Measurements from ENCODE around the gene ZNF318.
"Not testable (repeated sequence)": the region's sequence is repeated elsewhere in the genome, so short reads cannot be mapped to it uniquely, and the experiment has no call there.

The ZNF318 gene, protein sequence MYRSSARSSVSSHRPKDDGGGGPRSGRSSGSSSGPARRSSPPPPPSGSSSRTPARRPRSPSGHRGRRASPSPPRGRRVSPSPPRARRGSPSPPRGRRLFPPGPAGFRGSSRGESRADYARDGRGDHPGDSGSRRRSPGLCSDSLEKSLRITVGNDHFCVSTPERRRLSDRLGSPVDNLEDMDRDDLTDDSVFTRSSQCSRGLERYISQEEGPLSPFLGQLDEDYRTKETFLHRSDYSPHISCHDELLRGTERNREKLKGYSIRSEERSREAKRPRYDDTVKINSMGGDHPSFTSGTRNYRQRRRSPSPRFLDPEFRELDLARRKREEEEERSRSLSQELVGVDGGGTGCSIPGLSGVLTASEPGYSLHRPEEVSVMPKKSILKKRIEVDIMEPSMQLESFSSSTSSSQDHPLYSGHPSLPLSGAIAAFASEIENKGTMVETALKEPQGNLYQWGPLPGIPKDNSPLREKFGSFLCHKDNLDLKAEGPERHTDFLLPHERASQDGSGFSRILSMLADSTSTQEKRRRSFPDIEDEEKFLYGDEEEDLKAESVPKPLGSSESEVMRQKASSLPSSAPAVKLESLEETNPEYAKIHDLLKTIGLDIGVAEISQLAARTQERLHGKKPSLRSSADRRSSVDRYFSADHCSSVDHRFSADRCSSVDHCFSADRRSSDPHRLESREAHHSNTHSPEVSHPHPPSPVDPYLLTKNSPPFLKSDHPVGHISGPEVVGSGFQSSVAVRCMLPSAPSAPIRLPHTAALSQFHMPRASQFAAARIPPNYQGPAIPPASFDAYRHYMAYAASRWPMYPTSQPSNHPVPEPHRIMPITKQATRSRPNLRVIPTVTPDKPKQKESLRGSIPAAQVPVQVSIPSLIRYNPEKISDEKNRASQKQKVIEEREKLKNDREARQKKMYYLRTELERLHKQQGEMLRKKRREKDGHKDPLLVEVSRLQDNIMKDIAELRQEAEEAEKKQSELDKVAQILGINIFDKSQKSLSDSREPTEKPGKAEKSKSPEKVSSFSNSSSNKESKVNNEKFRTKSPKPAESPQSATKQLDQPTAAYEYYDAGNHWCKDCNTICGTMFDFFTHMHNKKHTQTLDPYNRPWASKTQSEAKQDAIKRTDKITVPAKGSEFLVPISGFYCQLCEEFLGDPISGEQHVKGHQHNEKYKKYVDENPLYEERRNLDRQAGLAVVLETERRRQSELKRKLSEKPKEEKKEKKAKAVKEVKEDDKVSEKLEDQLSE (N-terminal part only)

DNA sequence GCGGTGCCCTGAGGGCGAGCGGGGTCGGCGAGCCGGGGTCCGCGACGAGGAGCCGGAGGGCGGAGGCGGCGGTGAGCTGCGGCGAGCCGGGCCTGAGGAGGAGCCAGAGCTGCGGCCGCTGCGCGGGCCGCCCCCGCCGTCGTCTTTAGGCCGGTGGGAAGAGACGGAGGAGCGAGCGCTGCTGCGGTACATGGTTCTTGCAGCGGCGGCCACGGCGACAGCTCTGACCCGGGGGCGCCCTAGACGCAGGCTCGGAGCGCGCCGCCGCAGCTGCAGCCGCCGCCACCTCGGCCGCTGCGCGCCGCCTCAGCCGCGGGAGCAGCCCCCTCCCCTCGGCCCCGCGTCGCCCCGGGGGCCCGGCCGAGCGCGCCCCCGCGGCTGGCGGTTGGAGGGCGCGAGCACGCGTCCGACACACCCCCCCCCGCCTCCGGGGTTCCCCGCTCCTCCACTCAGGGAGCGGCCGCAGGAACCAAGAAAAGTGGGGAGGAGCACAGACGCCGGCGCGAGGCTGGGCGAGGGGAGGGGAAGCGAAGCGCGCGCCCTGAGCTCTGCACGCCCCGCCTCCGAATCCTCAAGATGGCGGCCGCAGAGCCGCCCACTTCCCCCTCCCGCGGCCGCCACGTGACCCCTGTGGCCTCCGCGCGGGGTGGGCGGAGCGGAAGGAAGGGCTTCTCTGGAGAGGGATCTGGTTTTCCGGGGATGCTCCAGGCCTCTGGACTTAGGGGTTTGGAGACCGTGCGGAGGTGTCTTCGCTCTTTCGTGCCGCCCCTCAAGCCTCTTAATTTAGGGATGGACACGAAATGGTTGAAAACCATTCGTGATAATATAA is at the start of gene ZNF318:
TSS of gene ZNF318 (minus strand) at position 474 of the 829 bp plus-strand sequence. CDS start at position 192, 282 bp downstream.
- TF ChIP-seq, protein P1, sequence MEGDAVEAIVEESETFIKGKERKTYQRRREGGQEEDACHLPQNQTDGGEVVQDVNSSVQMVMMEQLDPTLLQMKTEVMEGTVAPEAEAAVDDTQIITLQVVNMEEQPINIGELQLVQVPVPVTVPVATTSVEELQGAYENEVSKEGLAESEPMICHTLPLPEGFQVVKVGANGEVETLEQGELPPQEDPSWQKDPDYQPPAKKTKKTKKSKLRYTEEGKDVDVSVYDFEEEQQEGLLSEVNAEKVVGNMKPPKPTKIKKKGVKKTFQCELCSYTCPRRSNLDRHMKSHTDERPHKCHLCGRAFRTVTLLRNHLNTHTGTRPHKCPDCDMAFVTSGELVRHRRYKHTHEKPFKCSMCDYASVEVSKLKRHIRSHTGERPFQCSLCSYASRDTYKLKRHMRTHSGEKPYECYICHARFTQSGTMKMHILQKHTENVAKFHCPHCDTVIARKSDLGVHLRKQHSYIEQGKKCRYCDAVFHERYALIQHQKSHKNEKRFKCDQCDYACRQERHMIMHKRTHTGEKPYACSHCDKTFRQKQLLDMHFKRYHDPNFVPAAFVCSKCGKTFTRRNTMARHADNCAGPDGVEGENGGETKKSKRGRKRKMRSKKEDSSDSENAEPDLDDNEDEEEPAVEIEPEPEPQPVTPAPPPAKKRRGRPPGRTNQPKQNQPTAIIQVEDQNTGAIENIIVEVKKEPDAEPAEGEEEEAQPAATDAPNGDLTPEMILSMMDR (IDR thresholded peaks at IDR 0.05; ENCODE audit: extremely low read depth, insufficient read depth, missing control alignments): no peak

DNA sequence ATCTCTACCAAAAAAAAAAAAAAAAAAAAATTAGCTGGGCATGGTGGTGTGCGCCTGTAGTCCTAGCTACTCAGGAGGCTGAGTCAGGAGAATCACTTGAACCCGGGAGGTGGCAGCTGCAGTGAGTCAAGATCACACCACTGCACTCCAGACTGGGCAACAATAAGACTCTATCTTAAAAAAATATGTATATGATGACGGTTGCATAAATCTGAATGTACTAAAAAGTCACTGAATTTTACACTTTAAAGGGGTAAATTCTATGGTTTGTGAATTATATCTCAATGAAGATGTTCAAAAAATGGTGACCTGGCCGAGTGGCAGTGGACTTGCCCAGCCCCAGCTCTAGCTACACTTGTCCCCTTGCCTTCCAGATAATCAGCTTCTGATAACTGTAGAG is 47.5 kb upstream of the ZNF318 start:
- DNase-seq (ENCODE audit: low spot score): no peak
- in situ Hi-C loops (cut with MboI; ENCODE audit: low pct_unique_long_range_greater_than_20kb, low sequenced_read_pairs, unreplicated experiment): no loop called here
- TF ChIP-seq, protein P1 (IDR thresholded peaks at IDR 0.05; ENCODE audit: extremely low read depth, insufficient read depth, missing control alignments): no peak

More for the DNA sequence above, at the start of gene ZNF318:
- DNase-seq (ENCODE audit: low spot score): peak; percentile 96
- in situ Hi-C loops (cut with MboI; ENCODE audit: low pct_unique_long_range_greater_than_20kb, low sequenced_read_pairs, unreplicated experiment): no loop called here

DNA sequence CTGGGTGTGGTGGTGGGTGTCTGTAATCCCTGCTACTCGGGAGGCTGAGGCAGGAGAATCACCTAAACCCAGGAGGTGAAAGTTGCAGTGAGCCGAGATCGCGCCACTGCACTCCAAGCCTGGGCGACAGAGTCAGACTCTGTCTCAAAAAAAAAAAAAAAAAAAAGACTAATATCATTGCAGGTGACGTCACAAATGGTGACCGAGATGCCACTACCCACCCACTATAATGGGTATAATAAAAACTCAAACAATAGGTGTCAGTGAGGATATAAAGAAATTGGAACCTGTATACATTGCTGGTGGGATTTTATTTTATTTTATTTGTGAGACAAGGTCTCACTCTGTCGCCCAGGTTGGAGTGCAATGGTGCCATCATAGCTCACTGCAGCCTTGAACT is 45.8 kb upstream of the ZNF318 start:
- DNase-seq (ENCODE audit: low spot score); in situ Hi-C loops (cut with MboI; ENCODE audit: low pct_unique_long_range_greater_than_20kb, low sequenced_read_pairs, unreplicated experiment): not testable (repeated sequence)

DNA sequence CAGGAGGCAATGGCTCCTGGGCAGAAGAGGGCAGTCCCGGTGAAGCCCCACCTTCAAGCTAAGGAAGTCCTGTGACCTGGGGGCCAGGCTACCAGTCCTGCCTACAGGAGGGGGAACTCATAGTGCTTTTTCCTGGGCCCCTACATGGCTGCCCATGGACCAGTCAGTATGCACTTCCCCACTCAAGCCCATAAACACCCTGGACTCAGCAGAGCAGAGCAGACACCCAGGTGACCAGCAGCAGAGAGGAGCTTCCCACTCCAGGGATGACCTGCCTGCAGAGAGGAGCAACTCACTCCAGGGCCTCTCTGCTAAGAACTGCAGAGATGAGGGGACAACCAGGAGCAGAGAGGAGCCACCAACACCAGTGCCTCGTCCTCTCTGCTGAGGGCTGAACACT is 43.6 kb upstream of the ZNF318 start:
- DNase-seq (ENCODE audit: low spot score): no peak
- TF ChIP-seq, protein P1 (IDR thresholded peaks at IDR 0.05; ENCODE audit: extremely low read depth, insufficient read depth, missing control alignments): no peak
- in situ Hi-C loops (cut with MboI; ENCODE audit: low pct_unique_long_range_greater_than_20kb, low sequenced_read_pairs, unreplicated experiment): no loop called here

DNA sequence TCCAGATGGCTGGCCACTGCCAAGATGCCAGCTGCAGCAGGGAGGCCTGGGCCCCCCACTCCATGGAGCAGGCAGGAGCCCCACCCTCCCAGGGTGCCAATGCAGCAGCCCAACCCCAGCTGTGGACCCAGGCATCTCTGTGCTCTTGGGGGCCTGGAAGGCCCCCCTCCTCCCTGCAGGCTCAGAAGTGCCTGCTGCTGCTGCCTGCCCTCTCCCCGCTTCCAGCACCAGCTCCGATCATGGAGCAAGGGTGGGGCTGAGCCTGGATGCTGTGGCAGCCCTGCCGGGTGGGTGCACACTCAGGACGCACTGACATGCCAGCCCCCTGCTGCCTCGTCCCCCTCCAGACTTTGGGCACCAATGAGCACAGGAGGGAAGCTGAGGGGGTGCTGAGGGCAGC is 43.1 kb upstream of the ZNF318 start:
- no peak for DNase-seq (ENCODE audit: low spot score)
- in situ Hi-C loops (cut with MboI; ENCODE audit: low pct_unique_long_range_greater_than_20kb, low sequenced_read_pairs, unreplicated experiment): no loop called here
- TF ChIP-seq, protein P1 (IDR thresholded peaks at IDR 0.05; ENCODE audit: extremely low read depth, insufficient read depth, missing control alignments): no peak

DNA sequence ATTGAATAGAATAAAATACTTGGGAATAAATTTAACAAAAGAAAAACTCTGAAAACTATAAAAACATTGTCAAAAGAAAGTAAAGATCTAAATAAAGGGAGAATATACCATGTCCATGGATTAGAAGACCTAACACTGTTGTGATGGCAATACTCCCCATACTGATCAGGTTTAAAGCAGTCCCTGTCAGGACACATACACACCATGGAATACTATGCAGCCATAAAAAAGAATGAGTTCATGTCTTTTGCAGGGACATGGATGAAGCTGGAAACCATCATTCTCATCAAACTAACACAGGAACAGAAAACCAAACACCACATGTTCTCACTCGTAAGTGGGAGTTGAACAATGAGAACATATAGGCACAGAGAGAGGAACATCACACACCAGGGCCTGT is 41.3 kb upstream of the ZNF318 start:
- DNase-seq (ENCODE audit: low spot score); in situ Hi-C loops (cut with MboI; ENCODE audit: low pct_unique_long_range_greater_than_20kb, low sequenced_read_pairs, unreplicated experiment): not testable (repeated sequence)

DNA sequence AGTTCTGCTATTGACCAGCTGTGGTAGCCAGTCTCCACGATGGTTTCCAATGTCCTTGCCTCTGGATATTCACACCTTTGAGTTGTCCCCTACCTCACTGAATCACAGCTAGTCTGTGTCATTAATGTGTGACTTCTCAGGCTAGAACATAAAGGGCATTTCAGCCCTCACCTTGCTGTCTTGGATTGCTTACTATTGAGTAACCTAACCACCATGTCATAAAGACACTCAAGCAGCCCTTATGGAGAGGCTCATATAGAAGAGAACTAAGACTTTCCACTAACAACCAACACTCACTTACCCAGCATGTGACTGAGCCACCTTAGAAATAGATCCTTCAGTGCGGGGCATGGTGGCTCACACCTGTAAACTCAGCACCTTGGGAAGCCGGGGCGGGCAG is 38.8 kb upstream of the ZNF318 start:
- in situ Hi-C loops (cut with MboI; ENCODE audit: low pct_unique_long_range_greater_than_20kb, low sequenced_read_pairs, unreplicated experiment): no loop called here
- no peak for DNase-seq (ENCODE audit: low spot score)
- TF ChIP-seq, protein P1 (IDR thresholded peaks at IDR 0.05; ENCODE audit: extremely low read depth, insufficient read depth, missing control alignments): no peak
